ENCODE results near the gene SUV39H1. TPM values are rescaled to one million over a fixed set of nuclear protein-coding genes. Genes with fewer than 3 reads are reported as not detected.

Gene SUV39H1
- total RNA-seq, 2 donors from 2014 or later, result 7.8 to 10.6 TPM

DNA sequence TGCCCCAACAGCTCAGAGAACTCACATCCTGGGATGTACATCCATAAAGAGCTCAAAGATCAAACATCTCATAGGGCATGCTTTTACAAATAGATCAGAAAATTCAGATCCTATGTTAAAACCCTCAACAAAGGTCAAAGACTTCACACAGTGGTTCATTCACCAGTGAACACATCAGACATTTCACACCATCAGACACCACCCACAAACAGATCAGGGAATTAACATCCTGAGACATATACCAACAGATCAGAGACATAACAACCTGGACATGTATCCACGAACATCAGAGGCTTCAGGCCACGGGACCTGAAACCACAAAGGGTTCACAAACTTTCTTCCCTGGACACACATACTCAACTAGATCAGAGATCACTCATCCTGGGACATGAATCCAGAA lies 23.4 kb downstream of the SUV39H1 start:
- DNase-seq, result no peak
- no peaks in the 10 kb centered on the region for H3K27me3 ChIP-seq (ENCODE audit: control insufficient read depth, insufficient read depth, low read length, poor library complexity, severe bottlenecking)
- H3K4me3 ChIP-seq (ENCODE audit: low read length), result no peak overlapping the region
- Mint-ChIP-seq H3K27me3 (ENCODE audit: insufficient read depth) (peaks cover 6% of the 10 kb centered on the region), H3K27ac (no peak overlapping the region), H3K36me3 (ENCODE audit: low read depth) (no peaks in the 10 kb centered on the region), H3K4me3 (no peak overlapping the region), H3K9me3 (peaks cover 41% of the 10 kb centered on the region), H3K4me1 (no peaks in the 10 kb centered on the region)
- 74% methylated on average over 2 of the region's 2 CpGs; no CpG with 5 or more reads in 1 of the 2 experiments for WGBS, 2 experiments (ENCODE audit: insufficient coverage in 1 of 2, insufficient read length in 1 of 2)
- TF ChIP-seq, protein P1, sequence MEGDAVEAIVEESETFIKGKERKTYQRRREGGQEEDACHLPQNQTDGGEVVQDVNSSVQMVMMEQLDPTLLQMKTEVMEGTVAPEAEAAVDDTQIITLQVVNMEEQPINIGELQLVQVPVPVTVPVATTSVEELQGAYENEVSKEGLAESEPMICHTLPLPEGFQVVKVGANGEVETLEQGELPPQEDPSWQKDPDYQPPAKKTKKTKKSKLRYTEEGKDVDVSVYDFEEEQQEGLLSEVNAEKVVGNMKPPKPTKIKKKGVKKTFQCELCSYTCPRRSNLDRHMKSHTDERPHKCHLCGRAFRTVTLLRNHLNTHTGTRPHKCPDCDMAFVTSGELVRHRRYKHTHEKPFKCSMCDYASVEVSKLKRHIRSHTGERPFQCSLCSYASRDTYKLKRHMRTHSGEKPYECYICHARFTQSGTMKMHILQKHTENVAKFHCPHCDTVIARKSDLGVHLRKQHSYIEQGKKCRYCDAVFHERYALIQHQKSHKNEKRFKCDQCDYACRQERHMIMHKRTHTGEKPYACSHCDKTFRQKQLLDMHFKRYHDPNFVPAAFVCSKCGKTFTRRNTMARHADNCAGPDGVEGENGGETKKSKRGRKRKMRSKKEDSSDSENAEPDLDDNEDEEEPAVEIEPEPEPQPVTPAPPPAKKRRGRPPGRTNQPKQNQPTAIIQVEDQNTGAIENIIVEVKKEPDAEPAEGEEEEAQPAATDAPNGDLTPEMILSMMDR (conservative IDR thresholded peaks at IDR 0.05), result no peak
- no peaks in the 10 kb centered on the region for H3K9me3 ChIP-seq (ENCODE audit: control insufficient read depth, low read length)
- no peak overlapping the region for H3K27ac ChIP-seq (ENCODE audit: low read depth, low read length)
- no peaks in the 10 kb centered on the region for H3K36me3 ChIP-seq (ENCODE audit: control insufficient read depth, insufficient read depth, low read length)
- no peaks in the 10 kb centered on the region for H3K4me1 ChIP-seq (ENCODE audit: control insufficient read depth, insufficient read depth, low read length)
- no peak overlapping the region for H3K9ac ChIP-seq (ENCODE audit: extremely low read depth, low read length, poor library complexity, severe bottlenecking)

DNA sequence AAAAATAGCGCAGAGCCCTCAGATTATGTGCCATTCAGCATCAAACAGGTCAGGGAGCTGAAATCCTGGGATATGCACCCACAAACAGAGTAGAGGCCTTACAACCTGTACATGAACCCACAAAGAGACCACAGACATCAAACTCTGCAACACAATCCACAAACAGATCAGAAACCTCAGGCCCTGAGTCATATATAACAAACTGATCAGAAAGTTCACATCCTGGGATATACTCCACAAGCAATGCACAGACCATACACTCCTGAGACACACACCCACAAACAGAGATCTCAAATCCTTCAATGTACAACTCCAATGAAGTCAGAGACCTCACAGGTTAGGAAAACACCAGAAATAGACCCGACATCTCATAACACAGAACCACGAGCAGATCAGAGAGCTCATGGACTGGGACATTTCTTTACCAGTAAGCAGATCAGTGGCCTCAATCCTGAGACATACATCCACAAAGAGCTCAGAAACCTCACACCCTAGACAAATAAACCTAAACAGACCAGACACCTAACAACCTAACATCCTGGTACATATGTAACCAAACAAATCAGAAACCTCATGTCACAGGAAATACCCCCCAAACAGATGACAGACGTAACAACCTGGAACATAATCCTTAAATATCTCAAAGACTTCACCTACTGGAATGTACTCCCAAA lies 24.2 kb downstream of the SUV39H1 start:
- Histone ChIP-seq H3K4me1 (ENCODE audit: control insufficient read depth, insufficient read depth, low read length) (no peaks in the 10 kb centered on the region), H3K27ac (ENCODE audit: low read depth, low read length) (no peak overlapping the region), H3K9ac (ENCODE audit: extremely low read depth, low read length, poor library complexity, severe bottlenecking) (no peak overlapping the region), H3K36me3 (ENCODE audit: control insufficient read depth, insufficient read depth, low read length) (no peaks in the 10 kb centered on the region), H3K9me3 (ENCODE audit: control insufficient read depth, low read length) (no peaks in the 10 kb centered on the region), H3K4me3 (ENCODE audit: low read length) (no peak overlapping the region), H3K27me3 (ENCODE audit: control insufficient read depth, insufficient read depth, low read length, poor library complexity, severe bottlenecking) (no peaks in the 10 kb centered on the region)
- H3K36me3 Mint-ChIP-seq (ENCODE audit: low read depth), result no peaks in the 10 kb centered on the region
- DNase-seq, result no peak
- WGBS, 2 experiments (ENCODE audit: insufficient coverage in 1 of 2, insufficient read length in 1 of 2), result 88% methylated on average over 4 of the region's 4 CpGs; no CpG with 5 or more reads in 1 of the 2 experiments
- no peaks in the 10 kb centered on the region for H3K4me1 Mint-ChIP-seq
- peaks cover under 1% of the 10 kb centered on the region for H3K27me3 Mint-ChIP-seq (ENCODE audit: insufficient read depth)
- H3K9me3 Mint-ChIP-seq, result peaks cover 43% of the 10 kb centered on the region
- H3K4me3 Mint-ChIP-seq, result no peak overlapping the region
- TF ChIP-seq, protein P1 (conservative IDR thresholded peaks at IDR 0.05), result no peak
- no peak overlapping the region for H3K27ac Mint-ChIP-seq

DNA sequence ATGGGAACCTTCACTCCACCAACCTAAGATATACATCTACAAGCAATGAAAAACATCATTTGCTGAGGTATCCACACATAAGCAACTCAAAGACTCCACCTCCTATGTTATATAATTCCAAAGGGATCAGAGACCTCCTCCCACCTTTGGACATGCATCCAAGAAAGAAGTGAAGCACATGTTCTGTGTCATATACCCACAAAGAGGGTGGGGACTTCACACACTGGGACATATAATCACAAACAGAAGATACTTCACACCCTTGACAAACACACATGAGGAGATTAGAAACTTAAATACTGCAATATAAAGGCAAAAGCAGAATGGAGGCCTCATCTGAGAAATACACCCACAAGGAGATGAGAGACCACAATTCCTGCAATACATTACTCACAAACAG lies 25.4 kb downstream of the SUV39H1 start:
- H3K9ac ChIP-seq (ENCODE audit: extremely low read depth, low read length, poor library complexity, severe bottlenecking), result no peak overlapping the region
- no peaks in the 10 kb centered on the region for H3K4me1 ChIP-seq (ENCODE audit: control insufficient read depth, insufficient read depth, low read length)
- no peaks in the 10 kb centered on the region for H3K9me3 ChIP-seq (ENCODE audit: control insufficient read depth, low read length)
- no peak overlapping the region for H3K27ac Mint-ChIP-seq
- TF ChIP-seq, protein P1 (conservative IDR thresholded peaks at IDR 0.05), result no peak
- DNase-seq, result no peak
- peaks cover 42% of the 10 kb centered on the region for H3K9me3 Mint-ChIP-seq
- no peak overlapping the region for H3K4me3 Mint-ChIP-seq
- H3K4me1 Mint-ChIP-seq, result no peaks in the 10 kb centered on the region
- H3K4me3 ChIP-seq (ENCODE audit: low read length), result no peak overlapping the region
- no peaks in the 10 kb centered on the region for H3K36me3 ChIP-seq (ENCODE audit: control insufficient read depth, insufficient read depth, low read length)
- H3K36me3 Mint-ChIP-seq (ENCODE audit: low read depth), result no peaks in the 10 kb centered on the region
- H3K27me3 Mint-ChIP-seq (ENCODE audit: insufficient read depth), result no peaks in the 10 kb centered on the region
- H3K27ac ChIP-seq (ENCODE audit: low read depth, low read length), result no peak overlapping the region
- no peaks in the 10 kb centered on the region for H3K27me3 ChIP-seq (ENCODE audit: control insufficient read depth, insufficient read depth, low read length, poor library complexity, severe bottlenecking)
